HG02610 (cell line): ENCODE results near the gene TACR2.

ENCODE experiments used
- ATAC-seq: cut with Tn5 transposase; IDR thresholded peaks from one replicate; pipeline ENCODE4 v1.9.1; 2021; ENCODE audit warnings: mild to moderate bottlenecking, moderate library complexity; ENCODE audit not compliant: unreplicated experiment

TACR2 gene

GRCh38 chr10:69376662-69377061 is 40.1 kb downstream of the TACR2 start:
- ATAC-seq: no peak

GRCh38 chr10:69375307-69376151 is 41.2 kb downstream of the TACR2 start:
- ATAC-seq: no peak

GRCh38 chr10:69374931-69375306 is 41.8 kb downstream of the TACR2 start:
- ATAC-seq: no peak

DNA sequence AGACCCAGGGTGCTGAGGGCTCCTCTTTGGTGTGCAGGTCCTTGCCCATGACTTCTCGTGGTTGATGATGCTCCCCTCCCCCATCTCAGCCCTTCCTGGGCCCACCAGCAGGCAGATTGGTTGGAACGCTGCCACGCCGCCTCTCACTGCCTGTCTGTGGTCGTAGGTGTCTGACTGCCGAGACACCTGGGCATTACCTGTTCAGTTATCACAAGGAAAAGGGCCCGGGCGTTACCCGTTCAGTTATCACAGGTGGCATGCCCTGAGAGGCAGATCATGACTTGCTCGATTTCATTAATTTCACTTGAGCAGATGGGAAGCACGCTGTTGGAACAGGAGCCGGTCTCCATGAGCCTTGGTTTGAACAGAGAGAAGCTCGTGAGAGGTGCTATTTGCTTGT is 42.5 kb downstream of the TACR2 start:
- no peak for ATAC-seq

GRCh38 chr10:69372126-69372980 is 44.4 kb downstream of the TACR2 start:
- no peak for ATAC-seq

- no peak for ATAC-seq
Observed at GRCh38 chr10:69367469-69367868, 49.2 kb downstream of the TACR2 start.

- no peak for ATAC-seq
Observed at GRCh38 chr10:69366738-69367137, 50.0 kb downstream of the TACR2 start.

GRCh38 chr10:69364232-69364940 is 52.3 kb downstream of the TACR2 start:
- no peak for ATAC-seq

DNA sequence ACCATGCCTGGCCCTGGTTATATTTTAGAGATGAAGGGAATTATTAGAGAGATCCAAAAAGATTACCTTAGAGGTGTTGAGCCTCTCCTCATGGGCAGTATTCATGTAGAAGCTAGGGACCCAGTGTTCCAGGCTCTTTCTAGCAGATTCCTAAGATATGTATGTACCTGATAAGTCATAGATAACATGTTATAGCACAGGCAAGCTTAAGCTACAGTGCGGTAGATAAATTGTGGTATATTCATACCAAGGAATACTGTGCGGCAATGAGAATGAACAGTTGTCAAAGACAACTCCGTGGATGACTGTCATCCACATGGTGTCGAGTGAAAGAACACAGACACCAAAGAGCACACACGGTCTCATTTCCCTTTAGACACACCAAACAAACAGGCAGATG is 53.1 kb downstream of the TACR2 start:
- ATAC-seq: no peak

GRCh38 chr10:69362471-69362954 is 54.2 kb downstream of the TACR2 start:
- no peak for ATAC-seq

DNA sequence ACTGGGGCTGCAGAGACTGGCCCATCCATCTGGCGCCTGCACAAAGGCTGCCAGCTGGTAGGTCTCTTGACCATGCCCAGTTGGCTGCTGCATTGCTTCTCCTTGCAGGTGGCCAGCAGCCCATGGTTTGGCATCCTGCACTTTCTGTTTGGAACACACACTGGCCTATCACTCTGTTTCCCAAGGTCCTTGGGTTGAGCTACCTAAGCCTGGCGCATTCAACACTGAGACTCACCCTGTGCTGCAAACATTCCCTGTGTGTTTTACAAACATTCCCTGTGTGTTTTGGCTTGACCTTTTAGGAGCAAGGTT is 55.5 kb downstream of the TACR2 start:
- no peak for ATAC-seq

DNA sequence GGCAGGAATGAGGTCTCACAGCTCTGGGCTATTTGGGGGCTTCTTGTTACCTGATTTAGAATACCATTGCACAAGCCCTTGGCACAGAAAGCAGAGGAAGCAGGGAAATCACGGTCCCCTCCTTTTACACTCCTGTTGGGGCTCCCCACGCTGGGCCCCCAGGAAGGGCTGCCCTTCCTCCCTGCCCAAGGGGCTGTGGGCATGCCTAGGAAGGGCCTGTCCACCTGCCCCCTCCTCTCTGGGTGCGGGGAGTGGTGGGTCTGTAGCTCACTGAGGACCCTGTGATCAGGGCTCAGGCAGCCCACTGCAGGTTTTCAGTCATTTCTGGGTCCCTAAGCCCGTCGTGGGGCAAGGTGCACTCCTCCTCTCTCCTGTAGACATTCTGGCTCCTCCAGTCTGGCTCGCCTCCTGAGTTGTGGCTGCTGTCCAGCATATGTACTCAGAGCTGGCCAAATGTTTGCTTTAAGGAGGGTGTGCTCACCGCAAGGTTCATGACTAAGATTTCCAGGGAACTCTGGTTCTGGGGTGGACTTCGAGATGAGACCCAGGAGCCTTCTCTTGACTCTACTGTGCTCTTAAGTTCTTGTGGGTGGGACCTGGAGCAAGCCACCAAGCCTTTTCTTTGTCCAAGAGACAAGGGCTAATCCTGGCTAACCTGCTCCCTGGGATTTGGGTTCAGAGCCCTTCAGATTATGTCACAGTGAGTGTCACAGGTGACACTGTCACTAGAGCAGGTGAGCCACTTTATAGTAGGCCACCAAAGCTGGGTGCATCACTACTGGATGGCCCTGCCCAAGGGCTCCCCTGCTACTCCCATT is 56.0 kb downstream of the TACR2 start:
- ATAC-seq: no peak

DNA sequence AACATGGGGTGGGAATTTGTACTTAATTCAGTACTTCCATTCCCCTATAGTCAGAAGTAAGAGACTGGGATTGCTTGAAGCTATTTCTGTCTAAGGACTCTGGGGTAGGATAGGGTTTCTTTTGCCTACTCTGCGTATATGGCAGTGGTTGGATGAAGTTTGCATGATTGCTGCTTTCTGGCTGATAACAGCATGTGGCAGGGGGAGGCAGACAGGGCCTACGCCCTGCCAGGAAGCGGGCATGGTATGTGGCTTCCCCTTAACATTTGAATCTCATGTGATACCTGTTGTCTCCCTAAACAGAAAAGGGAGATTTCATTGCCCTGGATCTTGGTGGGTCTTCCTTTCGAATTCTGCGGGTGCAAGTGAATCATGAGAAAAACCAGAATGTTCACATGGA is 57.1 kb downstream of the TACR2 start:
- no peak for ATAC-seq

- ATAC-seq: no peak
Observed at GRCh38 chr10:69359148-69359547, 57.6 kb downstream of the TACR2 start.

DNA sequence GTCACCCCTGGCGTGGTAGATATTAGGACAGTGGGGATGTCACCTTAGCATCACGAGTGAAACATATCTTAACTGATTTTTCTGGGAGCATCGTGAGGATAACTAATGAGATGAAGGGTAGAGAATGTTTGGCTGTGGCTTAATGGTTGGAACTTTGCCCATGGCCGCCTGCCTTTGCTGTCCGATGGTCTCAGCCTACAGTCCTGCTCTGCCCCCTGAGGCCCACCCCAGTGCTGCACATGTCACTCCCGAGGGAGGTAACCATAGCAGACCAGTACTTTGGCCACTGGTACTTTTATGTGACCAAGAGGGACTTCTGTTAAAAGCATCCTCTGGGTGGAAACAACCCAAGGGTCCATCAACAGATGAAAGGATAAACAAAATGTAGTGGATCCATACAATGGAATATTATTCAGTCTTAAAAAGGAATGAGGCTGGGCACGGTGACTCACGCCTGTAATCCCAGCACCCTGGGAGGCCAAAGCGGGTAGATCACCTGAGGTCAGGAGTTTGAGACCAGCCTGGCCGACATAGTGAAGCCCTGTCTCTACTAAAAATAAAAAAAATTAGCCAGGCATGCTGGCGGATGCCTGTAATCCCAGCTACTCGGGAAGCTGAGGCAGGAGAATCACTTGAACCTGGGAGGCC is 58.4 kb downstream of the TACR2 start:
- no peak for ATAC-seq

GRCh38 chr10:69356187-69356586 is 60.5 kb downstream of the TACR2 start:
- no peak for ATAC-seq

- no peak for ATAC-seq
Observed at GRCh38 chr10:69353977-69354635, 62.6 kb downstream of the TACR2 start.
